ENCODE results near the gene APMAP.

The APMAP gene

DNA sequence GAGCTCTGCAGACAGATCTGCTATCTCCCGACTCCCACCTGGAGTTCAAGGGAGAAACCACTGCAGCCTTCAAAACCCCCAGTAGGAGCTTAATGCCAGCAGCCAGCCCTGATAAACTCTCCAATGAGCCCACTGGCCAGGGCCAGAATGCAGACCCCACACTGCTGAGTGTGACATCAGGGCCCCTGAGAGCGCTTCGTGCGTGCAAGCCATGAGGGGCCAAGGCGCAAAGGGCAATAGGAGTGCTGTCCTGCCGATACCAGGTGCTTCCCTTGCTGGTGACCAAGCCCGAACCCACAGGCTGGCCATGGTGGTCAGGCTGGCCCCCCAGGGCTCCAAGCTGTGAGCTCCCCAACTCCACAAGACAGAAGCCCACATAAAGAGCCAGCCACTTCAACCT is 76.7 kb downstream of the APMAP start:
- FAIRE-seq, result no peak

DNA sequence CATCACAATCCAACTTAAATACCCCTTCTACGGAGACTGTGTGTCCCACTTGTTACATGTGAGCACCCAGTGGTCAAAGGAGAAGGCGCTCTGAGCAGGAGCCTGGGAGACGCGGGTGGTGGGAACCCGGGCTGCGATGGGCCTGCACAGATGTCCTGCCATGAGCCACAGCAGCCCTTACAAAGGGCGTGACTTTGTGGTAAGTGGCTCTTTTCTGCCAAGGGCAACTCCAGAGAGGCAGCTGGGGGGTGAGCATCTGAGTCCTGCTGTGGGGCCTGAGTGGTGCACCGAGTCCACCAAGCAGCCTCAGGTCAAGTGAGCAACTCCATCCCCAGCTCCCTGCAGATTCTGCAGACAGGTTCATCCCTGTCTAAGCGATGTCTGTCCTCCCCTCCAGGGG is 77.1 kb downstream of the APMAP start:
- FAIRE-seq (no peak), DNase-seq (ENCODE audit: insufficient read length, low spot score) (no peak)
- TF ChIP-seq, protein P1, sequence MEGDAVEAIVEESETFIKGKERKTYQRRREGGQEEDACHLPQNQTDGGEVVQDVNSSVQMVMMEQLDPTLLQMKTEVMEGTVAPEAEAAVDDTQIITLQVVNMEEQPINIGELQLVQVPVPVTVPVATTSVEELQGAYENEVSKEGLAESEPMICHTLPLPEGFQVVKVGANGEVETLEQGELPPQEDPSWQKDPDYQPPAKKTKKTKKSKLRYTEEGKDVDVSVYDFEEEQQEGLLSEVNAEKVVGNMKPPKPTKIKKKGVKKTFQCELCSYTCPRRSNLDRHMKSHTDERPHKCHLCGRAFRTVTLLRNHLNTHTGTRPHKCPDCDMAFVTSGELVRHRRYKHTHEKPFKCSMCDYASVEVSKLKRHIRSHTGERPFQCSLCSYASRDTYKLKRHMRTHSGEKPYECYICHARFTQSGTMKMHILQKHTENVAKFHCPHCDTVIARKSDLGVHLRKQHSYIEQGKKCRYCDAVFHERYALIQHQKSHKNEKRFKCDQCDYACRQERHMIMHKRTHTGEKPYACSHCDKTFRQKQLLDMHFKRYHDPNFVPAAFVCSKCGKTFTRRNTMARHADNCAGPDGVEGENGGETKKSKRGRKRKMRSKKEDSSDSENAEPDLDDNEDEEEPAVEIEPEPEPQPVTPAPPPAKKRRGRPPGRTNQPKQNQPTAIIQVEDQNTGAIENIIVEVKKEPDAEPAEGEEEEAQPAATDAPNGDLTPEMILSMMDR (IDR thresholded peaks at IDR 0.05; ENCODE audit: insufficient read depth, missing control alignments), result no peak

More for the DNA sequence above, 76.7 kb downstream of the APMAP start:
- TF ChIP-seq, protein P1 (IDR thresholded peaks at IDR 0.05; ENCODE audit: insufficient read depth, missing control alignments), result no peak
- no peak for DNase-seq (ENCODE audit: insufficient read length, low spot score)

DNA sequence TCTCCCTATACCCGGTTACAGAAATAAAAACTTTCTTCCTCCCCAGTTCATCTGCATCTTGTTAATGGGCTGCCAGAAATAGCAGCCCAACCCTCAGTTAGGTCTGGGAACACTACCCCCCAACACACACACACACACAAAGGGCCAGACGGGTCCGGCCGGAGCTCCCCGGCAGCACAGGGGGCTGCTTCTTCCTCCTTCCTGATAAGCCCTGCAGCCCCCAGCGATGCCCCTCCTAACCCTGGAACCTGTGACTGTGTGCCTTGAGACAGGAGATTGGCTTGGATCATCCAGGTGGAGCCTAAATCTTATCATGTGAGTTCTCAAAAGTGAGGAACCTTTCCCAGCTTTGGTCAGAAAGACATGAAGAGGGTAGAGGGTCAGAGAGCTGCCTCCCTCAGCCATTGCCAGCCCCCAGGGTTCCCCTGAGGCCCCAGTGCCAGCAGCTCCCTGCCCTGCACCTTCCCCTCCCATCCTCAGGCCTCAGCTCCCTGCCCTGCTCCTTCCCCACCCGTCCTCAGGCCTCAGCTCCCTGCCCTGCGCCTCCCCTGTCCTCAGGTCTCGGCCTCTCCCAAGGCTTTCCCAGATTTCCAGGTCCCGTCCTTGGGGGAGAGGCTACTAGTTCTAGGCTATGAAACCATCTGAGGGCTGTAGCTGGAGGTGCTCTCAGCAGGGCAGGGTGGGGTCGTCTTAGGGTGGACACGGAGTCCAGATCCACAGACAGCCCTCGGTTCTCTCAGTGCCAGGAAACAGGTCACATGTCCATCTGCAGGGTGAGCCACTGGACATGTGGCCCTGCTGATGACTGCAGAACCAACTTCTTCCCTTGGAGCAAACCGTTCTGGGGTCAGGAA is 77.9 kb downstream of the APMAP start:
- no peak for DNase-seq (ENCODE audit: insufficient read length, low spot score)
- no peak for FAIRE-seq
- TF ChIP-seq, protein P1 (IDR thresholded peaks at IDR 0.05; ENCODE audit: insufficient read depth, missing control alignments), result no peak

DNA sequence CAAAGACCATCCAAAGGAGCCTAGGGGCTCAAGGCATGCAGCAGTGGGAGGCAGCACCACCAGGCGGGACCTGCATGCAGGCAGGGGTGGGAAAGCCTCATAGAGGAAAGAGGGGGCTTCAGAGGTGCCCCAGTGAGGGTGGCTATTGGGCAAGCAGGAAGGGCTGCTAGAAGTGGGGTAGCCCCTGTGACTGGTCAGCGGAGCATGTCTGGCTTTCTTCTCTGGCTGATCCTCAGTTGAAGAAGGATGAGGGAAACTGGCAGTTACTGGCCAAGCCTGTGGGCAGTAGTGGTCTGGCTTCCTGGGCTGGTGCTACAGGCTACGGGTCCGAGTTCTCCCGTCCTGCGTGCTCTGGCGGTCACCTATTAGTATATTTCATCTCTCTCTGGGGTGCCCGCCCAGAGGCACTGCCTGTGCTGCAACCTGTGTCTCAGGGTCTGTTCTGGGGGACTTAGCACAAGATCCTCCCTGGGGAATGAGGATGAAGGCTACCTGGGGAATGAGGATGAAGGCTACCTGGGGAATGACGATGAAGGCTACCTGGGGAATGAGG is 79.4 kb downstream of the APMAP start:
- TF ChIP-seq, protein P1 (IDR thresholded peaks at IDR 0.05; ENCODE audit: insufficient read depth, missing control alignments), result no peak
- DNase-seq (ENCODE audit: insufficient read length, low spot score) (no peak), FAIRE-seq (no peak)
